HL-60 (cell line): Measurements from ENCODE around the gene USF3.

Source experiments
- DNase-seq, 2 experiments: peaks; one replicate each; pipeline ENCODE4 v3.0.0-alpha.2; 2010 to 2020; ENCODE audit warnings: low read depth in 1 of 2, low spot score in 1 of 2
- H3K27ac ChIP-seq: fragments of 250-450 bp; sonication (Bioruptor Pico); replicated peaks from 2 replicates; pipeline ENCODE4 v1.5.1; 2020; ENCODE audit warnings: mild to moderate bottlenecking, moderate library complexity
- H3K27me3 ChIP-seq: fragments of 250-450 bp; sonication (Bioruptor Pico); 2 replicates; pipeline ENCODE4 v1.5.1; 2021; ENCODE audit warnings: mild to moderate bottlenecking, moderate library complexity; ENCODE audit not compliant: insufficient read depth, poor library complexity, severe bottlenecking
- H3K4me3 ChIP-seq: replicated peaks from 2 replicates; pipeline ENCODE4 v1.5.1; 2011; ENCODE audit warnings: mild to moderate bottlenecking, control low read depth, low read length; ENCODE audit not compliant: insufficient read depth
- CTCF ChIP-seq: IDR thresholded peaks from one replicate; pipeline ENCODE4 v1.5.1; 2011; ENCODE audit warnings: low read length, control low read depth, inconsistent platforms; ENCODE audit not compliant: insufficient read depth
- GABPA ChIP-seq: IDR thresholded peaks from 2 replicates; pipeline ENCODE4 v1.6.1; 2012; ENCODE audit warnings: low read depth
- POLR2AphosphoS5 ChIP-seq: IDR thresholded peaks from 2 replicates; pipeline ENCODE4 v1.6.1; 2012; ENCODE audit warnings: low read depth
- REST ChIP-seq: IDR thresholded peaks from 2 replicates; pipeline ENCODE4 v1.6.1; 2012; ENCODE audit warnings: low read depth; ENCODE audit not compliant: insufficient replicate concordance
- SPI1 ChIP-seq: IDR thresholded peaks from 2 replicates; pipeline ENCODE4 v1.6.1; 2012; ENCODE audit warnings: low read depth, mild to moderate bottlenecking, borderline replicate concordance

USF3 gene

GRCh38 chr3:113626503-113627371 is 69.7 kb downstream of the USF3 start:
- Histone ChIP-seq H3K27ac (no peak overlapping the region), H3K4me3 (peak overlapping the region; percentile 10), H3K27me3 (no peaks in the 10 kb centered on the region)
- TF ChIP-seq POLR2AphosphoS5 = no peak
- TF ChIP-seq SPI1 = no peak
- TF ChIP-seq GABPA = no peak
- TF ChIP-seq CTCF = peak; percentile 97
- DNase-seq = peak; percentile 36 to 77

GRCh38 chr3:113625834-113626233 is 70.6 kb downstream of the USF3 start:
- peak in 1 of 2 experiments; percentile 8 for DNase-seq
- peak overlapping the region; percentile 26; the same call in 1 of the 2 replicates for H3K27ac ChIP-seq
- H3K27me3 ChIP-seq = no peaks in the 10 kb centered on the region
- peak overlapping the region; percentile 42 for H3K4me3 ChIP-seq
- TF ChIP-seq SPI1 (peak; percentile 85), POLR2AphosphoS5 (no peak)

DNA sequence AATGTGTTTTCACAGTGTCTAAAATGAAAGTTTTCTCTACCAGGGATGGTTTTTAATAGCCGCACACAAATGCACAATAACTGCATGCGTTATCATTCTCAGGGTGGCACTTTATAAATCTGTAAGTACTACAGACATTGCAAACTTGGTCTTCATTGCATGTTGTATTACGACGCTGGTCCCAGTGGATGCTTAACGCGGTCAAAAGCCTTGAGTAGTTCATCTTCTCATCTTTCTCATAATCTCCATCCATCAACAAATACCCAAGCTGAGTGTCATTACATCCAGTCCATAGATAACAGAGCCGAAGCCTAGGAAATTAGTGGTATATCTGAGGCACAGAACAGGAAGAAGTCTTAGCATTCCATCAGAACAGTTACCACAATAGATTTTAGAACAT is 72.6 kb downstream of the USF3 start:
- no peak for DNase-seq
- Histone ChIP-seq H3K4me3 (no peak overlapping the region), H3K27me3 (no peaks in the 10 kb centered on the region), H3K27ac (no peak overlapping the region)
- no peak for TF ChIP-seq REST
- TF ChIP-seq GABPA = no peak
- no peak for TF ChIP-seq CTCF
- no peak for TF ChIP-seq POLR2AphosphoS5
- TF ChIP-seq SPI1 = no peak

GRCh38 chr3:113623324-113623723 is 73.1 kb downstream of the USF3 start:
- no peak for DNase-seq
- Histone ChIP-seq H3K27me3 (no peaks in the 10 kb centered on the region), H3K27ac (no peak overlapping the region), H3K4me3 (no peak overlapping the region)
- TF ChIP-seq REST = no peak
- TF ChIP-seq GABPA = no peak
- TF ChIP-seq POLR2AphosphoS5 = no peak
- TF ChIP-seq SPI1 = no peak
- TF ChIP-seq CTCF = no peak
